Measurements from ENCODE around the gene SMCHD1. TPM values are rescaled to one million over a fixed set of nuclear protein-coding genes. Genes with fewer than 3 reads are reported as not detected.

SMCHD1 gene
- total RNA-seq: 156 TPM

- FAIRE-seq: no peak
- DNase-seq (ENCODE audit: low spot score in 2 of 2): peak; percentile 83 to 85
Measured at GRCh38 chr18:2655178-2655953, at the start of gene SMCHD1. SMCHD1 (plus strand) TSS chr18:2655726; CDS start chr18:2656076, 350 bp downstream.

GRCh38 chr18:2606335-2606734, 49.2 kb upstream of the SMCHD1 start:
- FAIRE-seq (no peak), DNase-seq (ENCODE audit: low spot score in 2 of 2) (no peak)

GRCh38 chr18:2609604-2610003, 45.9 kb upstream of the SMCHD1 start:
- FAIRE-seq (no peak), DNase-seq (ENCODE audit: low spot score in 2 of 2) (no peak)

- no peak for FAIRE-seq
- no peak for DNase-seq (ENCODE audit: low spot score in 2 of 2)
Measured at GRCh38 chr18:2610549-2610948, 45.0 kb upstream of the SMCHD1 start.

GRCh38 chr18:2612996-2613395, 42.5 kb upstream of the SMCHD1 start:
- no peak for FAIRE-seq
- DNase-seq (ENCODE audit: low spot score in 2 of 2): no peak

- FAIRE-seq: no peak
- no peak for DNase-seq (ENCODE audit: low spot score in 2 of 2)
Measured at GRCh38 chr18:2617401-2617998, 38.0 kb upstream of the SMCHD1 start.

- DNase-seq (ENCODE audit: low spot score in 2 of 2): no peak
- FAIRE-seq: no peak
Measured at GRCh38 chr18:2618009-2618408, 37.5 kb upstream of the SMCHD1 start.

GRCh38 chr18:2625217-2625616, 30.3 kb upstream of the SMCHD1 start:
- FAIRE-seq (no peak), DNase-seq (ENCODE audit: low spot score in 2 of 2) (no peak)

- no peak for FAIRE-seq
- no peak for DNase-seq (ENCODE audit: low spot score in 2 of 2)
Measured at GRCh38 chr18:2627821-2628276, 27.7 kb upstream of the SMCHD1 start.

- DNase-seq (ENCODE audit: low spot score in 2 of 2) (no peak), FAIRE-seq (no peak)
Measured at GRCh38 chr18:2629003-2629402, 26.5 kb upstream of the SMCHD1 start.

- FAIRE-seq (no peak), DNase-seq (ENCODE audit: low spot score in 2 of 2) (no peak)
Measured at GRCh38 chr18:2635586-2635985, 19.9 kb upstream of the SMCHD1 start.

GRCh38 chr18:2636126-2636631, 19.3 kb upstream of the SMCHD1 start:
- no peak for FAIRE-seq
- DNase-seq (ENCODE audit: low spot score in 2 of 2): no peak

- DNase-seq (ENCODE audit: low spot score in 2 of 2) (no peak), FAIRE-seq (no peak)
Measured at GRCh38 chr18:2641638-2642037, 13.9 kb upstream of the SMCHD1 start.

- DNase-seq (ENCODE audit: low spot score in 2 of 2): no peak
- FAIRE-seq: no peak
Measured at GRCh38 chr18:2642771-2643170, 12.8 kb upstream of the SMCHD1 start.

GRCh38 chr18:2644535-2644934, 11.0 kb upstream of the SMCHD1 start:
- DNase-seq (ENCODE audit: low spot score in 2 of 2) (no peak), FAIRE-seq (no peak)

- FAIRE-seq: no peak
Measured at GRCh38 chr18:2651981-2652380, 3.5 kb upstream of the SMCHD1 start.

GRCh38 chr18:2653467-2653866, 2.1 kb upstream of the SMCHD1 start:
- FAIRE-seq: no peak
- no peak for DNase-seq (ENCODE audit: low spot score in 2 of 2)

More at GRCh38 chr18:2651981-2652380, 3.5 kb upstream of the SMCHD1 start:
- no peak for DNase-seq (ENCODE audit: low spot score in 2 of 2)

- no peak for FAIRE-seq
- no peak for DNase-seq (ENCODE audit: low spot score in 2 of 2)
Measured at GRCh38 chr18:2654169-2654927, 1.2 kb upstream of the SMCHD1 start.

- DNase-seq (ENCODE audit: low spot score in 2 of 2) (peak in 1 of 2 donors; percentile 51), FAIRE-seq (no peak)
Measured at GRCh38 chr18:2654928-2655177, 673 bp upstream of the SMCHD1 start.

GRCh38 chr18:2655954-2656236, 369 bp downstream of the SMCHD1 start:
- FAIRE-seq (no peak), DNase-seq (ENCODE audit: low spot score in 2 of 2) (no peak)

GRCh38 chr18:2656237-2656980, 883 bp downstream of the SMCHD1 start:
- DNase-seq (ENCODE audit: low spot score in 2 of 2) (peak in 1 of 2 donors; percentile 22), FAIRE-seq (no peak)

Measured in frontal cortex (tissue), 4 donors.